Fibroblast of skin of left quadriceps (primary cell): ENCODE measurements around the gene PLCL2.
"Not testable (repeated sequence)": the region's sequence is repeated elsewhere in the genome, so short reads cannot be mapped to it uniquely, and the experiment has no call there.

Experiments used
- DNase-seq, 2 experiments: peaks; one replicate each; pipeline ENCODE4 v3.0.0-alpha.2; 2013; ENCODE audit warnings: low read depth in 2 of 2

Gene PLCL2

DNA sequence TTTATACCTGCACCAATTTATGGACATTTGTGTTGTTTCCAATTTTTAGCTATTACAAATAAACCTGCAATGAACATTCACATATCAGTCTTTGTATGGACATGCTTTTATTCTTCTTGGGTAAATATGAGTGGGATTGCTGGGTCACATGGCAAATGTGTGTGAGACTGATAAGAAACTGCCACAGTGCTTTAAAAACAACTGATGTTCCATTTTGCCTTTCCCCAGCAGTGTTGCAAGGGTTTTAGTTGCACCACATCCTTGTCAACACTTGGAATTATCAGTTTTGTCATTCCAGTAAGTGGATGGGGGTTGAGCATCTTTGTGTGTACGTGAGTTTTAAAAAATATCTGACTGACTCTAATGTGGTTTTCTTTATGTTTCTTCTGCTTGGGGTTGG, 191.2 kb downstream of the PLCL2 start:
- no peak for DNase-seq

DNA sequence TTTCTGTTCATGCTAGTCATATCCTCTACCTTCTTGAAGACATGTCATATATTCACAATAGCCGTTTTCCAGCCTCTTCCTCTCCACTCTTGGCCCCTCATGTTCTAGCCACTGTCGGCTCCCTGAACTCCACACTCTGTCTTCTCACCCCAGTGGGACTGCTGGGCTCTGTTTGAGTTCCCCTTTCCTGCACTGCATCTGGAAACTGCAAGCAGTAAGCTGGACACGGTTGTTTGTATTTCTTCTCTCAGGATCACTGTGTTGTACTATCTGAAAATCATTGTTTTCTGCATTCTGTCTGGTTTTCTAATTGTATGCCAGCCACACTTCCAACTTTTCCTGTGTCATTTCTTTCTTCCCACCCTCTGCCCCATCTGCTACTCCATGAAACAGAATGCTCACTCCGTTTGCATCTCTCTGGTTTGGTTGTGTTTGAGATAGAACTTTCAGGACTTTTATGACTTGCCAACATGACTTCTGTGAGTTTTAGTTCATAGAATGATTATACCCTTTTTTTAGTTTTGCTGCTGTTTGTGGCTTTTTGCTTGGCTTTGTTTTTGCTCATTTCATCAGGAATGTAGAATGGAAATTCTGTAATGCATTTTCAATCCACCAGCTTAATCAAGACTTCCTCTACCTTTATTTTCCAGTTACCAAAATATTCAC, 192.3 kb downstream of the PLCL2 start:
- no peak for DNase-seq

GRCh38 chr3:17077606-17078005, 192.9 kb downstream of the PLCL2 start:
- DNase-seq: no peak

DNA sequence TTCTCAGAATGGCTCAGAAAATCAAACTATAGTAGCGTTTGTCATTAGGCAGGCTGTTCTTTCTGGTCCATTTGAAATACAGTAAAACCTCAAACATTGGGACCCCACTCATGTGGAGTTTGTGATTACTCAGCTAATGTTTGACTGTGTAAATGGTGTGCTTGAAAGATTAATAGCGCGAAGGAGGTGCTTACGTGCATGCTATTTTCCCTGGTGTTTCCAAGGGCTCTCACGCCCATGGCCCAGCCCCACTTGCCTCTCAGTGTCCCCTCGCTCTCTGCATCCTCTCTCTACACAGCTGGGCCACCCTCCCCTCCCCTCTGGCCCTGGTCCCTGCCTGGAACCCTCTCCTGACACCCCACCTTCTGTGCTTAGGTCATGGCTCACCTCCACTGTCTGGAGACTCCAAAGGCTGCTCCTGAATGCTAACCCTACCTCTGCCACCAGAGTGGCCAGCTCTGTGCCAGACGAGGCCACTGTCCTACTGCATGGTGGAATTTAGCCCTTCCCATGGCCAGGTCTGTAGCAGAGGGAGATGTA, 194.2 kb downstream of the PLCL2 start:
- DNase-seq: no peak

DNA sequence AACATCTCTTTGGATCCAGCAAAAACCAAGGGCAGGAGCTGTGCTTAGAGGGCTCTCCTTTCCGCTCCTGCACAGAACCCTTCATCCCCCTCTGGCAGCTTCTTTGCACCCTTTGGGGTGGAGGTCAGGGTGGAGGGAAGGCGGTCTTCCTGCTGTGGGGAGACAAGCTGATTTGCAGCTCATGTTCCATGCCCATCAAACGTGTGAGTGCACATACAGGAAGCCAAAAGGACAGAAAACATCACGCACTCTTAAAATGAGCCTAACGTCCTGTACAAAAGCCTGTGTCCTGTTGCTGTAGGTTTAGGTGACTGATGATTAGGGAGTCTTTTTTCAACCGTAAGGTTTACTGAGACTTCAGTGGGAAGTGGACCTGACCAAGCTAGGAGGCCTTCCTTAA, 195.2 kb downstream of the PLCL2 start:
- DNase-seq: no peak

- DNase-seq: no peak
Observed at GRCh38 chr3:17081520-17081919, 196.8 kb downstream of the PLCL2 start.

GRCh38 chr3:17087509-17087908, 202.8 kb downstream of the PLCL2 start:
- DNase-seq: no peak

DNA sequence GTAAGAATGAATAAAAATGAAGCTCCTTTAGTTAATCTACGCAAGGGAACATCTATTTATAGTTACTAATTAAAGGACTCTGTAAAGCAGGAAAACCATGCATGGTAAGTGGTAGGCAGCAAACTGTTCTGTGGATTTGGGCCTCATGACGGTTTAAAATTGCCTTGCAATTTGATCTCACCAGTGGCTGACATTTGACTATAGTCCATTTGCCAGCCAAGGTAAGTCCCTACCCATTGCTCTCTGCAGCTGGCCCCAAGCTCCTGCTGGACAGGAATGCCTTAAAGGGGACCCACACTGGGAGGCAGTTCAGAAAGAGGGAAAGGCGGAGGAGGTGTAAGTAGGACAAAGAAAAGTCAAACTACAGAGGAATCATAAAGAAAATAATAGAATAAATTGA, 203.3 kb downstream of the PLCL2 start:
- no peak for DNase-seq

DNA sequence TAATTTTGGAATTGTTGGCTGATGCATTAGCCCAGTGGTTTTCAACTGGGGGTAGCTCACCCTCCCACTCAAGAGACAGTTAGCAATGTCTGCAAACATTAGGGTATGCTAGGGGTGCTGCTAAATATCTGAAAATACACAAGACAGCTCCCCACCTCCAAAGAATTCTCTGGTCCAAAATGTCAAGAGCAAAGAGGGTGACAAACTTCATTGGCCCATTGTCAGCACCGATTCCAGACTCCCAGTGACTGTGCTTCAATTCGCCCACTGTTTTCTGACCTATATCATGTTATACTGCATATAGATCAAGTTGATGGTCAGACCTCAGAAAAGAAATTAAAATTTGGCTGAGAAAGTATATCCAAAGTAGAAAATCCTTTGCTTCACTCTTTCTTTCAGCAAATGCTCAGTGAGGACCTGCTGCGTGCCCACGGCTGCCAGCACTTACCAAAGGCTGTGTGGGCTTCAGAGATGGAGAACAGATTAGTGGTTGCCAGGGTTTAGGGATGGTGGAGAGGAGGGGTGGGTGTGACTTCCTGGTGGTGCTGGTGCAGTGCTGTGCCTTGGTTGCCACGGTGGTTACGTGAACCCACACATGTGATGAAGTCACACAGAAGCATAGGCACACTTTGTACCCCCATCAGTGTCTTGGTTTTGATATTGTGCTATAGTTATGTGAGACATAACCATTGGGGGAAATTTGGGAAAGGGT, 204.0 kb downstream of the PLCL2 start:
- no peak for DNase-seq

DNA sequence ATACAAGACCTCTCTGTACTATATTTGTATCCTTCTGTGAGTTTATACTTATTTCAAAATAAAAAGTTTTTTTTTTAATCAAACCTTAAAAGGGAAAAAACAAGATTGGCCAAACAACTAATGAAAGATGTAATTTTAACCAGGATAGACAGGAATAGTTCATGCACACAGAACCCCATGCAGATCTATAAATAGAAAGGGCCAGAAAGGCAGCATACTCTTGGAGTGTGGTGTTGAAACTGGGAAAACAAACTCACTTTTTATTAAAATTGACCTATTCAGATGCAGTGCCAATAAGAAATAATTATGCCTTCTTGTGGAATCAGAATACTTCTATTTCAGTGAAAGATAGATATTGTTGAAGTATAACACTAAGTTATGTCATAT, 204.6 kb downstream of the PLCL2 start:
- DNase-seq: no peak

- no peak for DNase-seq
Observed at GRCh38 chr3:17090280-17090983, 205.7 kb downstream of the PLCL2 start.

DNA sequence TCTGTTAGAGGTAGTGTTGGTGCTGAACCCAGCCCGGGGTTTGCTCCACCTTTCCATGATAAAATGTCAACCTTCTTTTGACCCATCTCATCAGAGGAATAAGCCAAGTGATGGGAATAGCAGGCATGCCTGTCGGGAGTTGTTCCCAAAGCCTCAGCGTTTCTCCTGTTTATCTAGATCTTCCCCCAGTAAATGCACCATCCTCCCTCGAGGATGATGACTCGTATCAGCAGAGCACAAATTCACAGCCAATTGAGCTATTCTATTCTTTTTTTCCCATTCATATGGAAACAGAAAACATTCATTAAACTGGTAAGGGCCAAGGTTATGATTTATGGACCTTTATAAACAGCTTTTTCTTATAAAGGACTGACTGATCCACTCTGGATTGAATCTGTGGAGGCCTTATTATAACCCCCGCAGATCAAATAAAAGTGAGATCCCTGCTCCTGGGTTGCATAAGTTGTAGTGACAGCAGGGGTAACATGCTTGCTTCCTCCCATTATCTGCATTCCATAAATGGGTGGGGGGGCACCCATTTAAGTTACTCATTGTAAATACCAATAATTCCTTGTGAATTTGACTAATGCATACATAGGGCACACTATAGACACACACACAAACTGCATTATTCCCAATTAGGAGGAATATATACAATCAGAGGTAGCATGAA, 207.3 kb downstream of the PLCL2 start:
- peak in 1 of 2 experiments; percentile 17 for DNase-seq

GRCh38 chr3:17092583-17092933, 207.8 kb downstream of the PLCL2 start:
- DNase-seq: no peak

DNA sequence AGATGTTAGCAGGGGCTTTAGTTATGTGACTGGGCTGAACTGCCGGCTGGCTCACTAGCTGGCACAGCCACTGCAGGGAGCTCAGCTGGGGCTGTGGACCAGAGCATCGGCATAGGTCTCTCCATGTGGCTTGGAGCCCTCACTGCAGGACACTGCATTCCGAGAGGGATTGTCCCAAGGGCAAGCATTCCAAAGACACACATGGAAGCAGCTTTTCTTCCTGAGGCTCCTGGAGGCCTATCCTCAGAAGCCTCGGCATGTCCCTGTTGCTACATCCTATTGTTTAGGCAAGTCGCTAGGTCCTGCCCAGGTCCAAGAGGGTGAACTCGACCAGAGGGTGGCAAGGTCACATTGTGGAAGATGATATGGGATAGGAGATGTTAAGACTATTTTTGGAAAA, 209.8 kb downstream of the PLCL2 start:
- DNase-seq: no peak

GRCh38 chr3:17103579-17103978, 218.8 kb downstream of the PLCL2 start:
- DNase-seq: no peak

DNA sequence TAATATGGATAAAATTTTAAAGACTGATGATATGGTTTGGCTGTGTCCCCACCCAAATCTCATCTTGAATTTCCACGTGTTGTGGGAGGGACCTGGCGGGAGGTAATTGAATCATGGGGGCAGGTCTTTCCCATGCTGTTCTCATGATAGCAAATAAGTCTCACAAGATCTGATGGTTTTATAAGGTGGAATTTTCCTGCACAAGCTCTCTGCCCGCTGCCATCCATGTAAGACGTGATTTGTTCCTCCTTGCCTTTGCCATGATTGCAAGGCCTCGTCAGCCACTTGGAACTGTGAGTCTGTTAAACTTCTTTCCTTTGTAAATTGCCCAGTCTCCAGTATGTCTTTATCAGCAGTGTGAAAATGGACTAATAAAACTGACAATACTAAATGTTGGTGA, 222.0 kb downstream of the PLCL2 start:
- DNase-seq: not testable (repeated sequence)

GRCh38 chr3:17110660-17111396, 226.1 kb downstream of the PLCL2 start:
- no peak for DNase-seq

GRCh38 chr3:17111586-17111985, 226.8 kb downstream of the PLCL2 start:
- DNase-seq: no peak

DNA sequence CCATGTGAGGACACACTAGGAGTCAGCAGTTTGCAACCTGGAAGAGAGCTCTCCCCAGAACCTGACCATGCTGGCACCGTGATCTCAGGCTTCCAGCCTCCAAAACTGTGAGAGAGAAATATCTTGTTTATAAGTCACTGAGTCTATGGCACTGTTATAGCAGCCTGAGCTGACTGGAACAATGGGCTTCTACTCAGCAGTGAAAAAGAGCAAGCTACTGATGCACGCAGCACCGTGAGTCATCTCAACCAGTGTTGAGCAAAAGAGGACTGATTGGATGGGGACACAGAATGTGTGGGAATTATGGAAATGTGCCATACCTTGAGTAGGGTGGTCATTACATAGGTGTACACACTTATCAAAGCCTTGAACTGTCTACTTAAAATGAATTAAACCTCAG, 230.4 kb downstream of the PLCL2 start:
- no peak for DNase-seq

DNA sequence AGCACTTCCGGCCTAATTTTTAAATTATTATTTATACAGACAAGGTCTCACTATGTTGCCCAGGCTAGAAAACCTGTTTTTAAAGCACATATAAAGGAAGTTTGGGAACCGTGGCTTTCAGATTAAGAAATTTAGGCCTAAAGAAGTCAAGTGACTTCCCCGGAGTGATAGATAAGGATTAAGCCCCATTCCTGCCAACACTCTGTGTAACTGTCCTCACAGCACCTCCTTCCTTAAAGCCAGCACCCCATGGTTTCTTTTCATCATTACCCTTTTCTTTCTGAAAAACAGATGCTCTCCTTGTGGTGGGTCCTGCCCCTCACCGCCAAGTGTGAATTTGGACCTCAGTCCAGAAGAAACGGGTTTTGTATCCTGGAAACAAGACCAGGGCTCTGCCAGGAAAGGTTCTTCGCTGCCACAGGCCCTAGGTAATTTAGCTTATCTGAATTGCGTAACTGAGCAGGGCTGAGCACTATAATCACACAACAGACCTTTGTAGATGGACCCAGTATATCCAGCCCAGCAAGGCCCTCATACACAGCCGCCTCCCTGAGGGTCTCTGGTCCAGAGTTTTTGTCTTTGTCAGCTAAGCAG, 231.3 kb downstream of the PLCL2 start:
- DNase-seq: no peak

- no peak for DNase-seq
Observed at GRCh38 chr3:17118771-17119170, 234.0 kb downstream of the PLCL2 start.
